HCT116 (cell line): ENCODE results near the gene KCNH2. TPM values are rescaled to one million over a fixed set of nuclear protein-coding genes. Genes with fewer than 3 reads are reported as not detected.

Source experiments
- ATAC-seq: fragments of 200-7000 bp; cut with Tn5 transposase; 2 replicates; pipeline ENCODE4 v1.9.1; 2020; ENCODE audit warnings: mild to moderate bottlenecking, moderate library complexity
- BruUV-seq: library from RNA; stranded (reverse); fragments of 400-500 nt; replicated peaks from 2 replicates; lab custom pipeline; 2021; lab: Mats Ljungman, UMichigan
- CTCF ChIA-PET: fragments of 300-600 bp; sonication (Branson Sonifier 250); formaldehyde crosslinking; loops from one replicate; lab custom pipeline; 2021; ENCODE audit warnings: antibody characterized with exemption; lab: Charles Lee
- POLR2A ChIA-PET: fragments of 300-600, 350-600 bp; sonication (Branson Sonifier 250); formaldehyde crosslinking; loops from one replicate; lab custom pipeline; 2021; ENCODE audit warnings: antibody characterized with exemption; lab: Charles Lee
- RAD21 ChIA-PET, 2 experiments: fragments of 300-600 bp; sonication (Branson Sonifier 250); formaldehyde crosslinking; loops; one replicate each; lab custom pipeline; 2023; ENCODE audit warnings: low total read pairs in 2 of 2; ENCODE audit not compliant: uncharacterized antibody in 2 of 2, unreplicated experiment in 2 of 2, low non-redundant PET in 1 of 2; lab: Charles Lee
- DNase-seq: peaks from one replicate; pipeline ENCODE4 v3.0.0-alpha.2; 2010; ENCODE audit warnings: low read depth, low spot score
- H2AFZ ChIP-seq: fragments of 200-600 bp; shearing (Covaris generic), sonication (generic); 2 replicates; pipeline ENCODE4 v1.6.1; 2017; ENCODE audit warnings: low read depth, mixed run types, mixed read lengths, antibody characterized with exemption, low read length; ENCODE audit not compliant: poor library complexity, severe bottlenecking
- H3K27ac ChIP-seq: 2 replicates; pipeline ENCODE4 v1.5.1; 2012; ENCODE audit warnings: low read depth, low read length
- H3K27me3 ChIP-seq: fragments of 200-600 bp; sonication (generic); 2 replicates; pipeline ENCODE4 v1.6.1; 2016; ENCODE audit warnings: mixed run types, low read length, mixed read lengths; ENCODE audit not compliant: insufficient read depth
- H3K36me3 ChIP-seq, 2 experiments: fragments of 200-500 bp in 1 of 2; fragments of 200-600 bp in 1 of 2; sonication (Bioruptor generic) in 1 of 2; sonication (generic) in 1 of 2; 2 replicates each; pipeline versions ENCODE4 v1.5.1 to v1.6.1; 2014 to 2016; ENCODE audit warnings: low read length in 2 of 2, inconsistent platforms in 1 of 2, mixed read lengths in 1 of 2, mixed run types in 1 of 2; ENCODE audit not compliant: insufficient read depth in 2 of 2, control insufficient read depth in 1 of 2
- H3K4me1 ChIP-seq, 2 experiments: fragments of 200-600 bp in 1 of 2; sonication (generic) in 1 of 2; 2 replicates each; pipeline versions ENCODE4 v1.5.1 to v1.6.1; 2012 to 2017; ENCODE audit warnings: low read length in 2 of 2, inconsistent platforms in 1 of 2, mild to moderate bottlenecking in 1 of 2, mixed read lengths in 1 of 2, mixed run types in 1 of 2, moderate library complexity in 1 of 2; ENCODE audit not compliant: insufficient read depth in 2 of 2, control insufficient read depth in 1 of 2
- H3K4me2 ChIP-seq: fragments of 200-600 bp; sonication (generic); 2 replicates; pipeline ENCODE4 v1.6.1; 2017; ENCODE audit warnings: mixed run types, low read length, mixed read lengths
- H3K4me3 ChIP-seq, 2 experiments: fragments of 200-600 bp in 1 of 2; sonication (generic) in 1 of 2; replicated peaks in 1 of 2; 2 replicates each; pipeline ENCODE4 v1.5.1; 2011 to 2016; ENCODE audit warnings: low read length in 2 of 2, control low read depth in 1 of 2, low read depth in 1 of 2, mild to moderate bottlenecking in 1 of 2, mixed read lengths in 1 of 2, mixed run types in 1 of 2
- H3K79me2 ChIP-seq: fragments of 200-600 bp; sonication (generic); 2 replicates; pipeline ENCODE4 v1.6.1; 2017; ENCODE audit warnings: mild to moderate bottlenecking, mixed run types, low read length, moderate library complexity, mixed read lengths; ENCODE audit not compliant: insufficient read depth
- H3K9ac ChIP-seq: fragments of 200-600 bp; sonication (generic); 2 replicates; pipeline ENCODE4 v1.6.1; 2016; ENCODE audit warnings: low read length, mixed read lengths
- H3K9me2 ChIP-seq: fragments of 200-600 bp; sonication (generic), shearing (Covaris generic); 2 replicates; pipeline ENCODE4 v1.6.1; 2017; ENCODE audit warnings: mixed run types, mild to moderate bottlenecking, moderate library complexity; ENCODE audit not compliant: insufficient read depth
- H3K9me3 ChIP-seq, 2 experiments: fragments of 200-500 bp in 1 of 2; fragments of 200-600 bp in 1 of 2; sonication (Bioruptor generic) in 1 of 2; sonication (generic) in 1 of 2; 2 replicates each; pipeline ENCODE4 v1.6.1; 2014 to 2017; ENCODE audit warnings: low read length in 2 of 2, mixed read lengths in 2 of 2, inconsistent platforms in 1 of 2, low read depth in 1 of 2, mild to moderate bottlenecking in 1 of 2, mixed run types in 1 of 2, moderate library complexity in 1 of 2; ENCODE audit not compliant: control insufficient read depth in 1 of 2, insufficient read depth in 1 of 2
- H4K20me1 ChIP-seq: fragments of 200-600 bp; sonication (generic), shearing (Covaris generic); 2 replicates; pipeline ENCODE4 v1.6.1; 2017; ENCODE audit warnings: mixed run types, mild to moderate bottlenecking, moderate library complexity; ENCODE audit not compliant: insufficient read depth
- CTCF ChIP-seq, 3 experiments: fragments of 200-600 bp in 1 of 3; sonication (generic) in 1 of 3; IDR thresholded peaks in 2 of 3; conservative IDR thresholded peaks in 1 of 3; 2 replicates each; pipeline ENCODE4 v1.5.1; 2012 to 2017; ENCODE audit warnings: low read depth in 2 of 3, low read length in 2 of 3, antibody characterized with exemption in 1 of 3, borderline replicate concordance in 1 of 3, control low read depth in 1 of 3, mild to moderate bottlenecking in 1 of 3, mixed read lengths in 1 of 3, mixed run types in 1 of 3, moderate library complexity in 1 of 3; ENCODE audit not compliant: insufficient read depth in 1 of 3
- EGR1 ChIP-seq: IDR thresholded peaks from 2 replicates; pipeline ENCODE4 v1.6.1; 2012; ENCODE audit warnings: low read depth
- SIN3A ChIP-seq: IDR thresholded peaks from 2 replicates; pipeline ENCODE4 v1.6.1; 2012; ENCODE audit warnings: low read depth
- SP1 ChIP-seq: IDR thresholded peaks from 2 replicates; pipeline ENCODE4 v1.6.1; 2012; ENCODE audit warnings: low read depth
- TCF7L2 ChIP-seq: IDR thresholded peaks from 2 replicates; pipeline ENCODE4 v1.7.0; 2011; ENCODE audit warnings: borderline replicate concordance, inconsistent platforms; ENCODE audit not compliant: insufficient read depth, insufficient read length; ENCODE audit errors: extremely low read depth
- intact Hi-C: fragments of 100-400 bp; cut with micrococcal nuclease; formaldehyde crosslinking; loops from 2 replicates; pipeline ENCODE4 v1.10.0; 2022
- total RNA-seq: library from RNA; stranded (reverse); gene quantifications from one replicate; pipeline ENCODE4 v1.2.1, GENCODE V29; 2021; ENCODE audit not compliant: unreplicated experiment

Gene KCNH2
- total RNA-seq, 1 experiment from 2014 or later, result 9.7 TPM

- Histone ChIP-seq H3K27me3 (no peaks in the 10 kb centered on the region), H3K79me2 (no peaks in the 10 kb centered on the region), H3K4me2 (no peak overlapping the region), H4K20me1 (no peaks in the 10 kb centered on the region), H3K36me3 (no peaks in the 10 kb centered on the region), H3K9me2 (no peaks in the 10 kb centered on the region), H3K9me3 (no peaks in the 10 kb centered on the region), H3K27ac (no peak overlapping the region), H3K4me1 (peaks cover 3 to 11% of the 10 kb centered on the region in 2 experiments; a peak in 1 of 4 replicates), H2AFZ (no peak overlapping the region), H3K9ac (no peak overlapping the region), H3K4me3 (no peak overlapping the region)
- POLR2A ChIA-PET, result no interaction called here
- DNase-seq (no peak), ATAC-seq (no peak)
- intact Hi-C loops, result no loop called here
- TF ChIP-seq TCF7L2, result no peak
- no peak for TF ChIP-seq SP1
- TF ChIP-seq CTCF (IDR thresholded peaks at IDR 0.05 in 2 of 3, conservative IDR thresholded peaks at IDR 0.05 in 1 of 3; ENCODE audit: borderline replicate concordance in 1 of 3, insufficient read depth in 1 of 3, low read depth in 2 of 3, low read length in 2 of 3), result no peak
- no peak for TF ChIP-seq EGR1
- no peak for TF ChIP-seq SIN3A
- no TSS peak for BruUV-seq
- CTCF ChIA-PET, result no interaction called here
- RAD21 ChIA-PET, result no interaction called here
These were observed 35.3 kb downstream of the KCNH2 start for GRCh38 chr7:150942591-150943452.
